Activated CD4-positive, alpha-beta T cell treated with anti-CD3 and anti-CD28 coated beads, Interleukin-2, Interleukin-6, amounts not matched to agents 100 ng/mL and 50 ng/mL, durations not matched to agents 16 hours and 8 hours (primary cell): ENCODE data around the gene PTPRA.

Source experiments
- DNase-seq: peaks from one replicate; pipeline ENCODE4 v3.0.0-alpha.2; 2020

PTPRA gene

GRCh38 chr20:2851086-2851485 is 22.2 kb upstream of the PTPRA start:
- no peak for DNase-seq

GRCh38 chr20:2858591-2858990 is 14.7 kb upstream of the PTPRA start:
- no peak for DNase-seq

- no peak for DNase-seq
Observed at GRCh38 chr20:2859330-2860121, 13.8 kb upstream of the PTPRA start.

- no peak for DNase-seq
Observed at GRCh38 chr20:2864626-2865025, 8.7 kb upstream of the PTPRA start.

- DNase-seq: no peak
Observed at GRCh38 chr20:2865101-2865500, 8.2 kb upstream of the PTPRA start.

- peak; percentile 25 for DNase-seq
Observed at GRCh38 chr20:2865630-2866029, 7.7 kb upstream of the PTPRA start.

GRCh38 chr20:2866236-2866635 is 7.0 kb upstream of the PTPRA start:
- DNase-seq: no peak

- DNase-seq: no peak
Observed at GRCh38 chr20:2867081-2867864, 6.0 kb upstream of the PTPRA start.

GRCh38 chr20:2869381-2869780 is 3.9 kb upstream of the PTPRA start:
- DNase-seq: no peak

GRCh38 chr20:2871111-2871465 is 2.2 kb upstream of the PTPRA start:
- peak; percentile 23 for DNase-seq

- DNase-seq: no peak
Observed at GRCh38 chr20:2871661-2872458, 1.4 kb upstream of the PTPRA start.

- peak; percentile 82 for DNase-seq
Observed at GRCh38 chr20:2872459-2873009, 747 bp upstream of the PTPRA start.

- peak; percentile 60 for DNase-seq
Observed at GRCh38 chr20:2873747-2874041, 413 bp downstream of the PTPRA start.

GRCh38 chr20:2874456-2874855 is 1.2 kb downstream of the PTPRA start:
- DNase-seq: peak; percentile 38

- DNase-seq: no peak
Observed at GRCh38 chr20:2875690-2876203, 2.5 kb downstream of the PTPRA start.

- no peak for DNase-seq
Observed at GRCh38 chr20:2878515-2878914, 5.2 kb downstream of the PTPRA start.

GRCh38 chr20:2879146-2879545 is 5.9 kb downstream of the PTPRA start:
- DNase-seq: no peak

GRCh38 chr20:2880650-2881049 is 7.4 kb downstream of the PTPRA start:
- no peak for DNase-seq

- no peak for DNase-seq
Observed at GRCh38 chr20:2883726-2884637, 10.7 kb downstream of the PTPRA start.

- DNase-seq: no peak
Observed at GRCh38 chr20:2887715-2888114, 14.4 kb downstream of the PTPRA start.

- no peak for DNase-seq
Observed at GRCh38 chr20:2888224-2888955, 15.1 kb downstream of the PTPRA start.
